Right cardiac atrium (tissue), 5 donors: ENCODE data around the gene CNTFR. TPM values are rescaled to one million over a fixed set of nuclear protein-coding genes. Genes with fewer than 3 reads are reported as not detected.
"Not testable (repeated sequence)": the region's sequence is repeated elsewhere in the genome, so short reads cannot be mapped to it uniquely, and the experiment has no call there.

Experiments
- ATAC-seq, 2 donors: fragments of 200-7000 bp; cut with Tn5 transposase; one replicate each; pipeline versions ENCODE4 v1.8.0 to v1.9.1; 2020; ENCODE audit warnings: moderate library complexity in 2 of 2, mild to moderate bottlenecking in 1 of 2
- DNase-seq, 3 donors: peaks; one replicate each; pipeline ENCODE4 v3.0.0-alpha.2; 2020
- H3K27ac ChIP-seq: one replicate; pipeline ENCODE4 v1.5.1; 2013; ENCODE audit warnings: mild to moderate bottlenecking, low read length, control low read depth, moderate library complexity
- H3K27me3 ChIP-seq: one replicate; pipeline ENCODE4 v1.6.1; 2013; ENCODE audit not compliant: control insufficient read depth, insufficient read depth
- H3K4me1 ChIP-seq: one replicate; pipeline ENCODE4 v1.6.1; 2013; ENCODE audit warnings: low read length; ENCODE audit not compliant: control insufficient read depth, insufficient read depth
- H3K4me3 ChIP-seq: one replicate; pipeline ENCODE4 v1.5.1; 2013; ENCODE audit warnings: low read length, control low read depth
- H3K9me3 ChIP-seq: one replicate; pipeline ENCODE4 v1.6.1; 2013; ENCODE audit warnings: low read length; ENCODE audit not compliant: control insufficient read depth
- WGBS: extraction: QIAGEN DNeasy Blood & Tissue Kit; methylation state at CpG from one replicate; pipeline ENCODE4 v1.1.7; 2013; 5-methylcytosine and 5-hydroxymethylcytosine counted together
- intact Hi-C, 4 donors: fragments of 100-400 bp; cut with DNase I; formaldehyde crosslinking; loops; one replicate each; pipeline versions ENCODE4 v1.11.0 to v1.14.0; 2022 to 2023
- polyA plus RNA-seq: library from polyadenylated mRNA; stranded (reverse); fragments of 200-250 nt; gene quantifications from one replicate; pipeline ENCODE4 v1.2.3, GENCODE V29; 2013
- total RNA-seq, 4 donors: library from RNA; stranded (reverse); fragmentation: NEBNext Ultra II Directional; extraction: Animal tissue kit (Norgen Biotek cat#: 25700); gene quantifications; one replicate each; pipeline ENCODE4 v1.2.1, GENCODE V29; 2021
- donor health status: healthy with polysubstance abuse.
- donor health status: DM: no; HTN: yes; CAD: no.
- donor health status: DM: no; HTN: no; CAD: no.
- donor health status: DM: no; HTN: yes; CAD: no; lungs with severe emphysema.
- donor health status: DM: yes; HTN: yes; CAD: no.

CNTFR gene
- total and polyA plus RNA-seq, 5 donors = 14.9 to 66.4 (median 51.5) TPM

GRCh38 chr9:34544035-34544434 lies 45.5 kb downstream of the CNTFR start:
- H3K27me3 ChIP-seq = no peaks in the 10 kb centered on the region
- 67% methylated on average over 5 of the region's 5 CpGs for WGBS
- no peak overlapping the region for H3K4me3 ChIP-seq
- no peak overlapping the region for H3K27ac ChIP-seq
- H3K9me3 ChIP-seq = no peaks in the 10 kb centered on the region
- no peak for ATAC-seq
- H3K4me1 ChIP-seq = no peaks in the 10 kb centered on the region
- intact Hi-C loops = loop anchor here in 1 of 4 donors (10.0 kb wide), 2 partner anchors 109 to 139 kb away; no protein-coding TSS in a partner anchor
- DNase-seq = no peak

DNA sequence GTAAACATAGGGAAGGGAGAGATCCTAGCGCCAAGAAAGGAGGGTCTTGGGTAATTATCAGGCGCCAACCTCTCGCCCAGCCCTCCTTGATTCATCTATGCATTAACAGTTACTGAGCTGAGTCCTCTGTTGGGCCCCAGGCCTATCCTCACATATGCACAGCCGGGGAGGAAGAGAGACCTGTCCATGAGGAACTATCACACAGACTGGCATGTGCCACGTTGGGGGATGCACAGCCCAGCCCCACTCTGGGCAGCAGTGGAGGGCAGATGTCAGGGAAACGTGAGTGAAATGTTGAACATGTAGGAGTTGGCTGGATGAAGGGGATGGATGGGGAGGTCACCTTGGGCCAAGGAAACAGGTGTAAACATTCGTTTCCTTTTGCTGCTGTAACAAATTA lies 48.0 kb downstream of the CNTFR start:
- no peak for DNase-seq
- intact Hi-C loops = loop anchor here in 1 of 4 donors (10.0 kb wide), 2 partner anchors 107 to 137 kb away; no protein-coding TSS in a partner anchor
- 87% methylated on average over 7 of the region's 7 CpGs for WGBS
- ATAC-seq = no peak
- no peaks in the 10 kb centered on the region for H3K9me3 ChIP-seq
- H3K4me3 ChIP-seq = no peak overlapping the region
- no peak overlapping the region for H3K27ac ChIP-seq
- H3K4me1 ChIP-seq = no peaks in the 10 kb centered on the region
- H3K27me3 ChIP-seq = no peaks in the 10 kb centered on the region

- H3K27ac ChIP-seq = no peak overlapping the region
- H3K9me3 ChIP-seq = no peaks in the 10 kb centered on the region
- H3K4me3 ChIP-seq = no peak overlapping the region
- DNase-seq (no peak), ATAC-seq (no peak)
- H3K4me1 ChIP-seq = no peaks in the 10 kb centered on the region
- intact Hi-C loops = loop anchor here in 1 of 4 donors (10.0 kb wide), 2 partner anchors 106 to 136 kb away; no protein-coding TSS in a partner anchor
- WGBS = 72% methylated on average over 2 of the region's 2 CpGs
- no peaks in the 10 kb centered on the region for H3K27me3 ChIP-seq
These were observed 48.7 kb downstream of the CNTFR start for GRCh38 chr9:34540827-34541226.

DNA sequence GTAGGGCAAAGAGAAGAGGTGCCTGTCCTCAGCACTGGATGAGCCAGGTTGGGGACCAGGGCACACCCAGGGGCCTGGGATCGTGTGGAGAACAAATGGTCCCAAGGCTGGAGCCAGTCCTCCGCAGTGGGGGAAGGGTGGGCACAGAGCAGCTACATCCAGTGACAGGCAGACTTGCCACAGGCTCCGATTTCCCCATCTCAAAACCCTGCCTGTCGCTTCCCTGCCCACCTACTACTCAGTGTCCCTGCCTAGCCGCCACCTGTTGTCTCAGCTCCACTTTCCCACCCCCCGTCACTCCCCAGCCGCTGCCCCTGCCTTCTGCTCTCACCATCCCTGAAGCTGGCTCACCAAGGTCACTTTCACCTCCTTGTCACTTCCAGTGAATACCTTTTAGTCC lies 52.8 kb downstream of the CNTFR start:
- Histone ChIP-seq H3K27ac (no peak overlapping the region), H3K4me3 (no peak overlapping the region), H3K9me3 (no peaks in the 10 kb centered on the region), H3K27me3 (no peaks in the 10 kb centered on the region), H3K4me1 (no peaks in the 10 kb centered on the region)
- ATAC-seq = no peak
- intact Hi-C loops = no loop called here
- WGBS = 52% methylated on average over 7 of the region's 7 CpGs
- DNase-seq = no peak

DNA sequence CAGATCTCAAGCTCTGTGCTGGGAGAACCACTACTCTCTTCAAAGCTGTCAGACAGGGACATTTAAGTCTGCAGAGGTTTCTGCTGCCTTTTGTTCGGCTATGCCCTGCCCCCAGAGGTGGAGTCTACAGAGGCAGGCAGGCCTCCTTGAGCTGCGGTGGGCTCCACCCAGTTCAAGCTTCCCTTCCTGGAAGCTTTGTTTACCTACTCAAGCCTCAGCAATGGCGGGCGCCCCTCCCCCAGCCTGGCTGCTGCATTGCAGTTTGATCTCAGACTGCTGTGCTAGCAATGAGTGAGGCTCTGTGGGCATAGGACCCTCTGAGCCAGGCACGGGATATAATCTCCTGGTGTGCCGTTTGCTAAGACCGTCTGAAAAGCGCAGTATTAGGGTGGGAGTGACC lies 57.5 kb downstream of the CNTFR start:
- intact Hi-C loops, H3K27ac ChIP-seq, H3K9me3 ChIP-seq, H3K27me3 ChIP-seq, DNase-seq, H3K4me3 ChIP-seq, H3K4me1 ChIP-seq, ATAC-seq: not testable (repeated sequence)
- 91% methylated on average over 7 of the region's 8 CpGs for whole genome bisulfite sequencing

DNA sequence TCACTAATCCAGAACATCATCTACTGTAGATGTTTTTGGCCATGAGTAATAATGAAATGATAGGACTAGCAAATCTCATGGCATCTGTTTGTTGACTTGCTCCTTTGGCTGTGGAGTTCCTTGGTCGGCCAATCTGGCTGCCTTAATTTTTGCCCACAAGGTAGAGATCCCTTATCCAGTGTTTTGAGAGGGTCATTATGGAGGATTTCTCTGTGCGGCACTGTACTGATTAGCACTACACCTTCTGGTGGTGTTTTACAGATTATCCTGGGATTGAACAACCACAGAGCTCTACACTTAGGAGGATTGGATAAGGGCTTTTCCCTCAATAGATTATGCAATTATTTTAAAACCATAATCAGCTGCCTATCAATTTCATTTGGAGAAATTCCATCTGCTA lies 63.5 kb downstream of the CNTFR start:
- intact Hi-C loops = no loop called here
- Histone ChIP-seq H3K4me1 (no peaks in the 10 kb centered on the region), H3K4me3 (no peak overlapping the region), H3K27ac (no peak overlapping the region), H3K9me3 (no peaks in the 10 kb centered on the region), H3K27me3 (no peaks in the 10 kb centered on the region)
- ATAC-seq = no peak
- WGBS = 67% methylated on average over 2 of the region's 2 CpGs
- DNase-seq = no peak

DNA sequence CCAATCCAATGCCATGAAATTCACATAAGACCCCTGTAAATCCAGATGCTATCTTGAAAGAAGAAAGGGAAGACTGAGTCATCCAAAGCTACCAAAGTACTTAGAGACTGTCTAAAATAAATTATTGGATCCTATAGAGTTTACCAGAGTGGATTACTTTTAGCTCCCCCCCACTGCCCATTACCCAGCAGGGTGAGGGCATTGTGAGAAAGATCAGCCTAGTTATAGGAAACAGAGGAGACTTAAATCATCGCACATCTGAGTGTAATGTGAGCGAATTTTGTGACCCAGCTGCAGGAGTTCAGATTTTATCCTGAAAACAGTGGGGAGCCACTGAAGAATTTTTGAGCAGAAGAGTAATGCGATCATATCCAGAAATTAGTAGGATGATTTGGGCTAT lies 65.2 kb downstream of the CNTFR start:
- H3K4me3 ChIP-seq = no peak overlapping the region
- intact Hi-C loops = no loop called here
- no peak overlapping the region for H3K27ac ChIP-seq
- no peaks in the 10 kb centered on the region for H3K27me3 ChIP-seq
- 84% methylated on average over 3 of the region's 3 CpGs for WGBS
- no peaks in the 10 kb centered on the region for H3K9me3 ChIP-seq
- no peaks in the 10 kb centered on the region for H3K4me1 ChIP-seq
- no peak for ATAC-seq
- DNase-seq = no peak

DNA sequence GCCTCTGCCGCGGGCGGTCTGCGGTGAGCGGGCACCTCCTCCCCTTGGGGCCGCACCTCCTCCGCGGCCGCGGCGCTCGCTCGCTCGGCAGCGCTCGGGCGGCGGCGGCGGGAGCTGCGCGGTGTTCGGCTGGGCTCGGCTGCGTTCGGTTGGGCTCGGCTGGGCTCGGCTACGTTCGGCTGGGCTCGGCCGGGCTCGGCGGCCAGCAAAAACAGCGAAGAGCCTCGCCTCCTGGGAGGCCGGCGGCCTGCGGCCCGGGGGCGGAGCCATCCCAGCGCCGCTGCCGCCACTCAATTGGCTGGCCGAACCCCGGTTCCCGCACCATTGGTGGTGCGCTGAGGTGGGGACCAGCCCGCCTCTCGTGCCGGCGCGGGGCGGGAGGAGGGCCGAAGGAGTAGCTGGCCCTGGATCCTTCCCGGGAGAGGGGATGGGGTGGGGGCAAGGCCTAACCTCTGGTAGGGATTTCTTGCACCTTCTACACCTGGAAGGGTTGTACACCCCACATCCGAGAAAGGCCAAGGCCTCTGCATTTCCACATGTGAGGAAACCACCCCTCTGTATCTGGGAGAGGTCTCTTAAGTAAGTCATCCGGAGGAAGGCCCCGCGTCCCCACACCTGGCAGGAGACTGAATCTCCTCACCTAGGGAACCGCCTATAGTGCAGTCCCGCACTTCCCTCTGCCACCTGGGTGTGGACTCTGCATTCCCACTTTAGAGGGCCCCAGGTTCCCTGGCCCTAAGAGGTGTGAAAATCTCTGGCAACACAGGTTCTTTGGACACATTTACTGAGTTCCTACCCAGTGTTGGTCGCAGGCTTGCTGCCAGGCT lies 66.3 kb downstream of the CNTFR start, which contains the start of gene ENHO:
ENHO (minus strand) TSS at position 20 of the 827 bp plus-strand sequence. CDS start 1,295 bp downstream, outside the sequence.
- DNase-seq = peak; percentile 91 to 96 (median 95)
- peak; percentile 97 to 99 for ATAC-seq
- no peaks in the 10 kb centered on the region for H3K9me3 ChIP-seq
- no peak within 1 kb of the TSS for H3K27ac ChIP-seq
- H3K4me3 ChIP-seq = peak within 1 kb of the TSS; percentile 49
- intact Hi-C loops = no loop called here
- 5% methylated on average over 63 of the region's 63 CpGs for WGBS
- H3K27me3 ChIP-seq = no peaks in the 10 kb centered on the region
- H3K4me1 ChIP-seq = no peaks in the 10 kb centered on the region

DNA sequence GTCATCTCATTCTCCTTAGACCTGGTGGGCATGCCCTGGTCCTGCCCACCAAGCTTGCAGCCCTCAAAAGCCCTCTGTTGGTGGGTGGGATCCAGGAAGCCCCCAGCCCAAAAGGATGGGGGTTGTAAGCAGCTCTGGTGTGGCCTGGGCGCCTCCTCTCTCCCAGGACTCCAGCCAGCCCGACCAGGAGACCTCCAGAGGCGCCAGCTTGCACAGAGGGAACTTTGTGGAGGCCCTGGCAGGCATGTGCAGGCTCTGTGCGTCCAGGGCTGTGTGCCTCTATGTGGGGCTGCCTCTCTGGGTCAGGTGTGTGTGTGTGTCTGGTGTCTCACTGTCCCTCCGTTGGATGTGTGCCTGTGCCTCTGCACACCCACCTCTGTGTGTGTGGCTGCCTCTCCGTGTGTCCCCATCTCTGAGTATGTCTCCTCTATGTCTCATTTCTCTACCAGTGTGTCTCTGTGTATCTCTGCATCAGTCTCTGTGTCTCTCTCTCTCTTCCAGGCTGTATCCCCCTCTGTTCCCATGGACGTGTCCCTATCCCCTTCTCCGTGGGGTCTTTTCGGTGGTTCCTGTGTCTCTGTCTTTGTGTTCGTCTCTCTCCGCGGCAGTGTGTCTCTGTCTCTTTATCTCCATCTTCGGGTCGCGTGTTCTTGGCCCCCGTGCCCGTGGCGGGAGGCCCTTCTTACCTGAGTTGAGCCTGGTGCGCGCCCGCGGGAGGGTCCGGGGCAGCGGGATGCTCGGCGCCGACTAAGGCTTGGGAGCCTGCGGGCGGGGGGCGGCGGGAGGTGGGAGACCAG lies 67.2 kb downstream of the CNTFR start:
- intact Hi-C loops = no loop called here
- H3K9me3 ChIP-seq = no peaks in the 10 kb centered on the region
- H3K4me1 ChIP-seq = no peaks in the 10 kb centered on the region
- no peak overlapping the region for H3K27ac ChIP-seq
- 16% methylated on average over 31 of the region's 31 CpGs for WGBS
- ATAC-seq (no peak), DNase-seq (peak in 2 of 3 donors; percentile 32 to 75)
- no peaks in the 10 kb centered on the region for H3K27me3 ChIP-seq
- peak overlapping the region; percentile 49 for H3K4me3 ChIP-seq

- H3K27ac ChIP-seq = no peak overlapping the region
- intact Hi-C loops = no loop called here
- 94% methylated on average over 11 of the region's 11 CpGs for WGBS
- no peaks in the 10 kb centered on the region for H3K9me3 ChIP-seq
- H3K27me3 ChIP-seq = no peaks in the 10 kb centered on the region
- H3K4me3 ChIP-seq = no peak overlapping the region
- no peaks in the 10 kb centered on the region for H3K4me1 ChIP-seq
- ATAC-seq = no peak
- no peak for DNase-seq
These were observed 68.0 kb downstream of the CNTFR start for GRCh38 chr9:34521406-34522045.
